ENCODE measurements around the gene TSHZ3. TPM values are rescaled to one million over a fixed set of nuclear protein-coding genes. Genes with fewer than 3 reads are reported as not detected.

The TSHZ3 gene
- total RNA-seq, 1 experiment from 2014 or later = not detected

DNA sequence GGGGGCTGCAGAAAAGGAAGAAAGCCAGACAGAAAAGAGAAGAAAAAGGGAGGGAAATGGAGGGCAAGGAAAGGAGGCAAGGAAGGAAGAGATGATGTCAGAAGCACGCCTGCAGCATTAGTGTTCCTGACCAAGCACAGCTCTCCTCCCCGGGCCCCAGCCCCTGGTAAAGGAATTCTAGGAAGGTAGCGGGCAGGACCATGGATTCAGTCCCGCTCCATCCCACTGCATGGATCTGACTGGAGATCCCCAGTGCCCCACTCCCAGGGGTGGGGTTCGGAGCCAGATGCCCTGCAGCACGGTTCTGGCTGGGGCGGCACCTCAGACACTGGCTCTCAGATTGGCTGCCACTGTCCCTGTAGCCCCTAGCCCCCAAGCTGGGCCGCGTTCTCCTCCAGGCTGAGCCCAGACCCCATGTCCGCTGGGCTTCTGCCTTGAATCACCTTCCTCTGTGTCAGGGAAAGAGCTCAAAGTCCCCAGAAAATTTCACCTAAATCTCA is 59.8 kb downstream of the TSHZ3 start:
- DNase-seq (ENCODE audit: low spot score) = no peak

DNA sequence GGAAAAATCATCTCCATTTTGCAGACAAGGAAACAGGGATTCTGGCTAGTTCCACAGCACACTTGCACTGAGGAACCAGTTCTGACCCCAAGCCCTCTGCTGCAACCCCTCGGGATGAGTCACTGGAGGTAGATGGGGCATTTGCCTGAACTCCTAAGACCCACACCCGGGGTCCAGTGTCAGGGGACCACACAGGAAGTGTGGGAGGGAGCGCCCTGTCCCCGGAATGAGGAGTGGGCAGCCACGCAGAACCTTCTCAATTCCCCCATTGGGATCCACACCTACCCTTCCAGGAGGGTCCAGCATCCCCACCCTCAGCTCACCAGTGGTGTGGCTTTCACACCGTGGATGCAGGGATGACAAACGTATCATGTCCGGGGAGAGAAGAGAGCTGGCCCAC is 62.7 kb downstream of the TSHZ3 start:
- no peak for DNase-seq (ENCODE audit: low spot score)

DNA sequence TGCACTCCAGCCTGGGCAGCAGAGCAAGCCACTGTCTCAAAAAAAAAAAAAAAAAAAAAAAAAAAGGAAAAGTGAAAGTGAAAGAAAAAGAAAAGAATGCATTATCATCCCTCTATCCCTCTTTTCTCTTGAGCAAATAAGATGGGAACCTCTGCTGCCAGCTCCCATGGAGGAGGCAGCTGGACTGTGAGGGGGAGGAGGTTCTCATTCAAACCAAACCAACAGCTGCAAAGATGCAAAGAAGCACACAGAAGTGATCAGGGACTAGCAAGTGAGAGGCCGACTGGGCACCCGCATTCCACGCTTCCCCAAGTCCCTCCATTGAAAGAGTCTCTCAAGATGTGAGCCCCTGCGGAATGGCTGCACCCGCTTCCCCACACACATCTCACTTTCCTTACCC is 63.5 kb downstream of the TSHZ3 start:
- DNase-seq (ENCODE audit: low spot score) = no peak

- no peak for DNase-seq (ENCODE audit: low spot score)
These were observed 64.6 kb downstream of the TSHZ3 start for GRCh38 chr19:31284621-31285020.

DNA sequence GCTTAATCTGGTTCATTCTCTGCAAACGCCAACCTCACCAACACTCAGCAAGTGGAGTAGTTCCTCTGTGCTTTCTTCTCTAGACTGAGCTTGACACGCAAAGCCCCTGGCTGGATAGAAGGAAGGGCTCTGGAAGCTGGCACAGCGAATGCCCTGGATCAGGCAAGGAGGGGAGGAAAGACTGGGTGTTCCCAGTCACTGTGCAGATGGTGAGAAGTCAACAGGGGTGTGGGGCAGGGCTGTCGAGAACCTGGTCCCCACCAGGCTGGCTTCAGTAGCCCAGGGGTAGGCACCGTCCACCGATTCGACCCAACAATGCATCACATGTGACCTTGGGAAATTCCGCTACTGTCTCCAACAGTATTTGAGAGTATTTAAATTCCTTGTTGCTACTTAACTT is 65.5 kb downstream of the TSHZ3 start:
- DNase-seq (ENCODE audit: low spot score) = no peak

GRCh38 chr19:31282346-31282745 is 66.9 kb downstream of the TSHZ3 start:
- no peak for DNase-seq (ENCODE audit: low spot score)

- DNase-seq (ENCODE audit: low spot score) = no peak
These were observed 68.8 kb downstream of the TSHZ3 start for GRCh38 chr19:31280287-31281006.

DNA sequence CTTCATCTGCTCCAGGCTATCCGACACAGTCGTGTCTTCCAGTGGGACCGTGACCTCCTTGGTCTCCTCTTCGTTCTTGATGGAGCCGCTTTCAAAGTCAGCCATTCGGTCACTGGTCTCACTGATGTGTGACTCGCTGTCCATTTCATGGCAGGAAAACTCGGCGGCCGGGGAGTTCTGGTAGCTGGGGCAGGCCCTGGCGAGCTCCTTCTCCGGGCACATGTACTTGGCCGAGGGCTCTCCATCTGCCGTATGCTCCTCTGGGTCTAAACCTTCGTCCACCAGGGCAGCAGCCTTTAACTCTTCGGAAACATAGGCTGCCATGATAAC is 69.8 kb downstream of the TSHZ3 start:
- DNase-seq (ENCODE audit: low spot score) = no peak

- DNase-seq (ENCODE audit: low spot score) = no peak
These were observed 70.4 kb downstream of the TSHZ3 start for GRCh38 chr19:31278555-31279435.

GRCh38 chr19:31277516-31277915 is 71.7 kb downstream of the TSHZ3 start:
- DNase-seq (ENCODE audit: low spot score) = no peak

DNA sequence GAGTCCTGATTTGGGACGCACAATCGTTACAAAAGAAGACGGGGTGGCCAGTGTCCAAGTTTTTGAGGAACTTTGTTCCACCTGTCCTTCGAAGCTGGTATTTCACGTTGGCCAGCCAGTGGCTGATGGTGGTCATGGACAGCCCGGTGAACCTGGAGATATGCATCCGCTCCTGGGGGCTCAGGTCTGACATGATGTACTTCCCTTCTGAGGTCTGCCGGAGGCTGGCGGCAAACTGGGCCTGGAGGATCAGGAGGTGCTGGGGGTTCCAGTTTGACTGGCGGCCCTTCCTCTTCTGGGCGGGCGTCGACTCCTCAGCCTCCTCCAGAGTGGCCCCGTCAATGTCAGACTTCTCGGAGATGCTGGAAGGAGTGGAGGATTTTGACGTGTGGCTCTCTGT is 72.4 kb downstream of the TSHZ3 start:
- no peak for DNase-seq (ENCODE audit: low spot score)

- DNase-seq (ENCODE audit: low spot score) = no peak
These were observed 74.2 kb downstream of the TSHZ3 start for GRCh38 chr19:31275068-31275334.

GRCh38 chr19:31274251-31275067 is 74.8 kb downstream of the TSHZ3 start:
- no peak for DNase-seq (ENCODE audit: low spot score)

GRCh38 chr19:31272583-31273106 is 76.6 kb downstream of the TSHZ3 start:
- DNase-seq (ENCODE audit: low spot score) = no peak

DNA sequence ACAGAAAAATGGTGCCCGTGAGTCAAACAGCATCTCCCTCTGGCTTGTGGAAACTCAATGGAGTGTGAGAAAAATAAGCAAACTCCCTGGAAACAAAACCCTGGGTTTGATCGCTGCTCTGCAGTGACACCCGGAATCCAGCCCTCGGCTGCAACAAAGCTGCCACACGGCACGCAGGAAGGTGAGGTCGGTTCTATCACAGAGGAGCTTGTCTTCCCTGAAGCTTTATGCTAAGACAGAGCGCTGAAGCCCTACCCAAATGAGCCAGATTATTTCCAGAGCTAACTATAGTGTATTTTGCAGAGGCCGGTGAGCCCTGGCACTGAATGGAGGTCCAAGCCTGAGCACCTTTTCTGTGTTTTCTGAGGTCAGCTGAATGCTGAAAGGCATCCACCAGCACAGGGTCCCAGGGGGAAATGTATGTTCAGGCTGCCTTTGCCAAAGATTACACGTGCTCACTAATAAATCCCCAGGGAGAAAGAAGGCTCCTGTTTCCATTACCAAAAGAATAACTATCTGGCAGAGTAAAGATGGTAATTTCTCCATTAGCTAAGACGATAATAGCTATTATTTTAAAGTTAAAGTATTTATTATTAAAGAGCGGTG is 77.8 kb downstream of the TSHZ3 start:
- no peak for DNase-seq (ENCODE audit: low spot score)

DNA sequence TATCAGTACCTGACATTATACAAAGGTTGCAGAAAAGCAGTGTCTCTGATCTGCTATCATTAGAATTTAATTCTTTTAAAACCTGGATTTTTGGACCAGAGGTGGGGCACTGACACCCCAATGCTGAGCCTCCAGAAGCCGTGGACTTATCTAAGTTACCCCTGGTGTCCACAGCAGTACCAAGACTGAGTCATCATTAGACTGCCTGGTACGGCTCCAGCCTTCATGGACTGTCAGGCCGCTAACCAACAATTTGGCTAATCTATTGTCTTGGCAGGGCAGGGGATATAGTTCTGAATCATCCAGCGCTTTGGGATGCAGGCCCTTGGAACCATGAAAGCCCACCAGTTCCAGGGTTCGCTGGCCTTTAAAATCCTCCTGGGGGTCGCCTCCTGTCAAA is 78.3 kb downstream of the TSHZ3 start:
- DNase-seq (ENCODE audit: low spot score) = no peak

- no peak for DNase-seq (ENCODE audit: low spot score)
These were observed 79.7 kb downstream of the TSHZ3 start for GRCh38 chr19:31269425-31270127.

GRCh38 chr19:31268751-31269383 is 80.4 kb downstream of the TSHZ3 start:
- no peak for DNase-seq (ENCODE audit: low spot score)

- DNase-seq (ENCODE audit: low spot score) = no peak
These were observed 82.5 kb downstream of the TSHZ3 start for GRCh38 chr19:31266731-31267130.

DNA sequence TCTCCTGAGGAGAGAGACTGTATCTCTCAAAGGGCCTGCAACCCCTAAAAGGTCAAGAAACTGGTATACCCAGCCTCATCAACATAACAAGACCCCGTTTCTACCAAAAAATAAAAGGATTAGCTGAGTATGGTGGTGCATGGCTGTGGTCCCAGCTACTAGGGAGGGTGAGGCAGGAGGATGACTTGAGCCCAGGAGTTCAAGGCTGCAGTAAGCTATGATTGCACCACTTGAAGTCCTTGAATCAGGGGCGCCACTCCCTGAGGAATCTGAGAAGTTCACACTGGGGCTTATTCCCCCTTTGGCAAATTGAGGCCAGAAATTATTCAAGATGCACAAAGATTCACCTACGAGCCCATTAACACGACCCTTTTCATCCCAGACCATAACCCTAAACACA is 83.0 kb downstream of the TSHZ3 start:
- DNase-seq (ENCODE audit: low spot score) = no peak

All from HT-29 (cell line).